ENCODE measurements around the gene RABEP1.

- TF ChIP-seq EZH2 (IDR thresholded peaks at IDR 0.05) (no peak), POLR2AphosphoS5 (IDR thresholded peaks at IDR 0.05; ENCODE audit: borderline replicate concordance, low read depth, low read length) (no peak), FOXP2 (optimal IDR thresholded peaks at IDR 0.05; ENCODE audit: control extremely low read depth, extremely low read length, insufficient read depth) (no peak)
Measured at GRCh38 chr17:5304636-5305035, 22.6 kb downstream of the RABEP1 start.
